Panc1 (cell line): ENCODE results near the gene FBXL16. TPM values are rescaled to one million over a fixed set of nuclear protein-coding genes. Genes with fewer than 3 reads are reported as not detected.
A peak's percentile ranks its signal among the peaks of the same experiment; 100 is the strongest.

Experiments used
- ATAC-seq: fragments of 200-7000 bp; cut with Tn5 transposase; 2 replicates; pipeline ENCODE4 v1.9.1; 2020; ENCODE audit warnings: mild to moderate bottlenecking, moderate library complexity
- BruUV-seq: library from RNA; stranded (reverse); fragments of 400-500 nt; replicated peaks from 2 replicates; lab custom pipeline; 2021; lab: Mats Ljungman, UMichigan
- CTCF ChIA-PET: fragments of 300-600 bp; sonication (Branson Sonifier 250); formaldehyde crosslinking; loops from one replicate; lab custom pipeline; 2022; ENCODE audit warnings: antibody characterized with exemption; lab: Charles Lee
- POLR2A ChIA-PET: fragments of 300-600 bp; sonication (Branson Sonifier 250); formaldehyde crosslinking; loops from one replicate; lab custom pipeline; 2022; ENCODE audit warnings: antibody characterized with exemption; lab: Charles Lee
- DNase-seq: peaks from one replicate; pipeline ENCODE4 v3.0.0-alpha.2; 2010; ENCODE audit warnings: low read depth, low spot score
- H3K27ac ChIP-seq: 2 replicates; pipeline ENCODE4 v1.5.1; 2011; ENCODE audit warnings: mild to moderate bottlenecking, low read length, inconsistent platforms
- H3K27me3 ChIP-seq: fragments of 200-500 bp; sonication (Bioruptor generic); 2 replicates; pipeline ENCODE4 v1.6.0; 2014; ENCODE audit warnings: low read length, inconsistent platforms; ENCODE audit not compliant: control insufficient read depth, insufficient read depth
- H3K36me3 ChIP-seq: fragments of 200-500 bp; sonication (Bioruptor generic); 2 replicates; pipeline ENCODE4 v1.5.1; 2014; ENCODE audit warnings: inconsistent platforms, mild to moderate bottlenecking, low read length, moderate library complexity; ENCODE audit not compliant: control insufficient read depth, insufficient read depth
- H3K4me1 ChIP-seq: 2 replicates; pipeline ENCODE4 v1.5.1; 2011; ENCODE audit warnings: inconsistent platforms, mild to moderate bottlenecking, low read length, moderate library complexity; ENCODE audit not compliant: control insufficient read depth, insufficient read depth
- H3K4me3 ChIP-seq, 2 experiments: 2 replicates each; pipeline ENCODE4 v1.5.1; 2011 to 2012; ENCODE audit warnings: low read depth in 2 of 2, low read length in 2 of 2, mild to moderate bottlenecking in 2 of 2, inconsistent platforms in 1 of 2, moderate library complexity in 1 of 2
- H3K9me3 ChIP-seq: fragments of 200-500 bp; sonication (Bioruptor generic); 2 replicates; pipeline ENCODE4 v1.5.1; 2014; ENCODE audit warnings: low read depth, mild to moderate bottlenecking, inconsistent platforms, low read length, moderate library complexity; ENCODE audit not compliant: control insufficient read depth, insufficient read depth
- POLR2AphosphoS5 ChIP-seq: IDR thresholded peaks from 2 replicates; pipeline ENCODE4 v1.6.1; 2012; ENCODE audit warnings: mild to moderate bottlenecking, low read depth, low read length, moderate library complexity
- SIN3A ChIP-seq: IDR thresholded peaks from 2 replicates; pipeline ENCODE4 v1.6.1; 2012; ENCODE audit warnings: low read depth, mild to moderate bottlenecking, low read length, moderate library complexity, borderline replicate concordance; ENCODE audit not compliant: insufficient read depth
- TCF7L2 ChIP-seq: IDR thresholded peaks from 2 replicates; pipeline ENCODE4 v1.6.1; 2011; ENCODE audit warnings: mild to moderate bottlenecking, low read depth, low read length, inconsistent platforms
- in situ Hi-C: cut with HindIII; loops from 2 replicates; pipeline ENCODE4 v1.10.0; 2016; ENCODE audit warnings: low sequenced_read_pairs, low pct_unique_long_range_greater_than_20kb
- intact Hi-C: fragments of 100-400 bp; cut with micrococcal nuclease; formaldehyde crosslinking; loops from one replicate; pipeline ENCODE4 v1.10.0; 2022; ENCODE audit not compliant: unreplicated experiment
- total RNA-seq: library from RNA; stranded (reverse); gene quantifications from one replicate; pipeline ENCODE4 v1.2.1, GENCODE V29; 2021; ENCODE audit not compliant: unreplicated experiment
- TF ChIP-seq, protein P1 (sequence below): fragments of 450-650 bp; IDR thresholded peaks from 2 replicates; pipeline ENCODE4 v1.5.1; 2017; ENCODE audit warnings: mild to moderate bottlenecking
- TF ChIP-seq, protein P2 (sequence below), 2 experiments: IDR thresholded peaks; 2 replicates each; pipeline ENCODE4 v1.6.1; 2011 to 2012; ENCODE audit warnings: low read depth in 2 of 2, control low read depth in 1 of 2, low read length in 1 of 2, mild to moderate bottlenecking in 1 of 2, moderate library complexity in 1 of 2; ENCODE audit not compliant: insufficient read depth in 1 of 2

The FBXL16 gene
- total RNA-seq, 1 experiment from 2014 or later = 28.0 TPM

DNA sequence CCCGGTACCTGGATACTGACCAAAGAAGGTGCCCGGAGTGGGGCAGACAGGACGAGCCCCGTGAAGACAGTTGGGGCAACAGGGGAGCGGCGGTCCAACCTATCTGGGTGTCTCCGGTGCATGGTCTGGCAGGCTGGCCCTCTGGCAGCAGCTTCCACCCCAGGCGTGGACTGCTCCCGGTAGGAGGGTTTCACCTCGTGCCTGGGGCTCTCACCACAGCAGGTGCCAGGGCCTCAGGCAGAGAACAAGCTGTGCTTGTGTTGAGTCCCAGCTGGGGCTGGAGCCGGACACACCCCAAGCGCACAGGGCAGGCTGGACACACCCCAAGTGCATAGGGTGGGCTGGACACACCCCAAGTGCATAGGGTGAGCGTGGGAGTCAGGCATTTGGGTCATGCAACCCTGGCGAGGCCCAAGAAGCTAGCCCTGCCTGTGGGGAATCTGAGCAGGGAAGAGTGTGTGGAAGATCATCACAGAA is 1.5 kb upstream of the FBXL16 start:
- BruUV-seq = no TSS peak
- ATAC-seq (peak; percentile 4; the same call in 1 of the 2 replicates), DNase-seq (no peak)
- in situ Hi-C loops (no loop called here), intact Hi-C loops (no loop called here)
- ChIA-PET POLR2A (no interaction called here), CTCF (interaction anchor here (0.5 kb wide), 1 partner anchor 36 kb away, joined by 3 read pairs; no protein-coding TSS in a partner anchor)
- Histone ChIP-seq H3K4me3 (peak overlapping the region in 1 of 2 experiments; percentile 56; a peak in 1 of 4 replicates), H3K4me1 (peaks cover 29% of the 10 kb centered on the region), H3K27ac (no peak overlapping the region), H3K9me3 (no peaks in the 10 kb centered on the region), H3K27me3 (no peaks in the 10 kb centered on the region), H3K36me3 (peaks cover 5% of the 10 kb centered on the region; the same call in 1 of the 2 replicates)
- no peak for TF ChIP-seq TCF7L2
- TF ChIP-seq, protein P1, sequence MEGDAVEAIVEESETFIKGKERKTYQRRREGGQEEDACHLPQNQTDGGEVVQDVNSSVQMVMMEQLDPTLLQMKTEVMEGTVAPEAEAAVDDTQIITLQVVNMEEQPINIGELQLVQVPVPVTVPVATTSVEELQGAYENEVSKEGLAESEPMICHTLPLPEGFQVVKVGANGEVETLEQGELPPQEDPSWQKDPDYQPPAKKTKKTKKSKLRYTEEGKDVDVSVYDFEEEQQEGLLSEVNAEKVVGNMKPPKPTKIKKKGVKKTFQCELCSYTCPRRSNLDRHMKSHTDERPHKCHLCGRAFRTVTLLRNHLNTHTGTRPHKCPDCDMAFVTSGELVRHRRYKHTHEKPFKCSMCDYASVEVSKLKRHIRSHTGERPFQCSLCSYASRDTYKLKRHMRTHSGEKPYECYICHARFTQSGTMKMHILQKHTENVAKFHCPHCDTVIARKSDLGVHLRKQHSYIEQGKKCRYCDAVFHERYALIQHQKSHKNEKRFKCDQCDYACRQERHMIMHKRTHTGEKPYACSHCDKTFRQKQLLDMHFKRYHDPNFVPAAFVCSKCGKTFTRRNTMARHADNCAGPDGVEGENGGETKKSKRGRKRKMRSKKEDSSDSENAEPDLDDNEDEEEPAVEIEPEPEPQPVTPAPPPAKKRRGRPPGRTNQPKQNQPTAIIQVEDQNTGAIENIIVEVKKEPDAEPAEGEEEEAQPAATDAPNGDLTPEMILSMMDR = no peak
- no peak for TF ChIP-seq POLR2AphosphoS5
- no peak for TF ChIP-seq SIN3A
- TF ChIP-seq, protein P2, sequence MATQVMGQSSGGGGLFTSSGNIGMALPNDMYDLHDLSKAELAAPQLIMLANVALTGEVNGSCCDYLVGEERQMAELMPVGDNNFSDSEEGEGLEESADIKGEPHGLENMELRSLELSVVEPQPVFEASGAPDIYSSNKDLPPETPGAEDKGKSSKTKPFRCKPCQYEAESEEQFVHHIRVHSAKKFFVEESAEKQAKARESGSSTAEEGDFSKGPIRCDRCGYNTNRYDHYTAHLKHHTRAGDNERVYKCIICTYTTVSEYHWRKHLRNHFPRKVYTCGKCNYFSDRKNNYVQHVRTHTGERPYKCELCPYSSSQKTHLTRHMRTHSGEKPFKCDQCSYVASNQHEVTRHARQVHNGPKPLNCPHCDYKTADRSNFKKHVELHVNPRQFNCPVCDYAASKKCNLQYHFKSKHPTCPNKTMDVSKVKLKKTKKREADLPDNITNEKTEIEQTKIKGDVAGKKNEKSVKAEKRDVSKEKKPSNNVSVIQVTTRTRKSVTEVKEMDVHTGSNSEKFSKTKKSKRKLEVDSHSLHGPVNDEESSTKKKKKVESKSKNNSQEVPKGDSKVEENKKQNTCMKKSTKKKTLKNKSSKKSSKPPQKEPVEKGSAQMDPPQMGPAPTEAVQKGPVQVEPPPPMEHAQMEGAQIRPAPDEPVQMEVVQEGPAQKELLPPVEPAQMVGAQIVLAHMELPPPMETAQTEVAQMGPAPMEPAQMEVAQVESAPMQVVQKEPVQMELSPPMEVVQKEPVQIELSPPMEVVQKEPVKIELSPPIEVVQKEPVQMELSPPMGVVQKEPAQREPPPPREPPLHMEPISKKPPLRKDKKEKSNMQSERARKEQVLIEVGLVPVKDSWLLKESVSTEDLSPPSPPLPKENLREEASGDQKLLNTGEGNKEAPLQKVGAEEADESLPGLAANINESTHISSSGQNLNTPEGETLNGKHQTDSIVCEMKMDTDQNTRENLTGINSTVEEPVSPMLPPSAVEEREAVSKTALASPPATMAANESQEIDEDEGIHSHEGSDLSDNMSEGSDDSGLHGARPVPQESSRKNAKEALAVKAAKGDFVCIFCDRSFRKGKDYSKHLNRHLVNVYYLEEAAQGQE (IDR thresholded peaks at IDR 0.05; ENCODE audit: insufficient read depth in 1 of 2, low read depth in 2 of 2, low read length in 1 of 2) = no peak

DNA sequence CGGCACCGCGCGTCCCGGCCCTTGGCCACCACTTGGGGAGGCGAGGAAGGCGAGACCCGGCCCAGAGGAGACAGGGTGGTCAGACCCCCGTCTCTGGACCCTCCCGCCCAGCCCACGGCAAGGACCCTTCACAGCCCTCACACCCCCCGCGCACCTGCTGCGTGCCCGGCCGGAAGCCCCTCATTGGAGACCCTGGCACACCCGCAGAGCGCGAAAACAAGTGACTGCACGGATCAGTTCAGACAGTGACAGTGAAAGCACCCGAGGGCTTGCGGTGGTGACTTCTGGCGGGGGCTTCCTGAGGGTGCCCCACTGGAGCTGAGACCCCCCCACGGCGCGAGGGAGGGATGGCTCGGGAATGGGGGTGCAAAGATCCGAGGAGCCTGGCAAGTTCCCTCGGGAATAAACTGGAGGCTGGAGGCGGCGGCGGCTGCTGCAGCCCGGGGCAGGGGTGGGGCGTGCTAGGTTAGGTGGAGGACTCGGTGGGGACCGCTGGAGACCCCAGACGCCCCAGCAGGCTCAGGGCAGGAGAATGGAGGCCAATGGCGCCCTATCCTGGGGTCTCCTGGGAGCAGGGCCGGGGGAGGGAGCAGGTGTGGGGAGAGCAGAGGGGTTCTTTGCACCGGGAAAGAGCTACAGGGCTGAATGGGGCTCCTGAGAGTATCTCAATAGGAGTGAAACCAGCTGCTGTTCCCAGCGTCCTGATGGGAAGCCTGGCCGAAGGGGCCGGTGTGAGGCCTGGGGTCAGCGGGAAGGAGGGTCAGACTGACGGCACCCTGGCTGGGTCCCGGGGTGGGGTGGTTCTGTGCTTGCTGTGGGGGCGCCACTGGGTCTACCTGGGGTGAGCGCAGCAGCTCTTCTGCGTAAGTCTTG is 824 bp upstream of the FBXL16 start:
- peaks cover 5% of the 10 kb centered on the region; the same call in 1 of the 2 replicates for H3K36me3 ChIP-seq
- ATAC-seq (peak; percentile 32), DNase-seq (no peak)
- TF ChIP-seq, protein P2 (IDR thresholded peaks at IDR 0.05; ENCODE audit: insufficient read depth in 1 of 2, low read depth in 2 of 2, low read length in 1 of 2) = no peak
- TF ChIP-seq, protein P1 = no peak
- TF ChIP-seq TCF7L2 (no peak), POLR2AphosphoS5 (no peak), SIN3A (no peak)
- no TSS peak for BruUV-seq
- ChIA-PET POLR2A (no interaction called here), CTCF (no interaction called here)
- intact Hi-C loops (no loop called here), in situ Hi-C loops (no loop called here)
- H3K27me3 ChIP-seq = no peaks in the 10 kb centered on the region
- peaks cover 23% of the 10 kb centered on the region for H3K4me1 ChIP-seq
- peak overlapping the region; percentile 33 to 56 for H3K4me3 ChIP-seq
- H3K9me3 ChIP-seq = no peaks in the 10 kb centered on the region
- no peak overlapping the region for H3K27ac ChIP-seq
